Neural cell (in vitro differentiated cells): ENCODE measurements around the gene PRKAR1B. TPM values are rescaled to one million over a fixed set of nuclear protein-coding genes. Genes with fewer than 3 reads are reported as not detected.

Experiments
- H2AFZ ChIP-seq: fragments of 200-600, 300-800 bp; sonication (generic), shearing (Covaris generic); 2 replicates; pipeline ENCODE4 v1.6.0; 2014; ENCODE audit warnings: low read depth, mild to moderate bottlenecking, antibody characterized with exemption, low read length, moderate library complexity
- H3F3A ChIP-seq: fragments of 200-600 bp; shearing (Covaris generic); 2 replicates; pipeline ENCODE4 v1.6.1; 2016; ENCODE audit warnings: mild to moderate bottlenecking, moderate library complexity, mixed read lengths, antibody characterized with exemption, low read length; ENCODE audit not compliant: insufficient read depth, poor library complexity, severe bottlenecking
- H3K27ac ChIP-seq: fragments of 200-600, 300-800 bp; sonication (generic), shearing (Covaris generic); 2 replicates; pipeline ENCODE4 v1.5.1; 2014; ENCODE audit warnings: mild to moderate bottlenecking, low read length, moderate library complexity
- H3K27me3 ChIP-seq: fragments of 300-800, 200-600 bp; sonication (generic), shearing (Covaris generic); 2 replicates; pipeline ENCODE4 v1.6.0; 2014; ENCODE audit warnings: mild to moderate bottlenecking, low read depth, low read length, moderate library complexity; ENCODE audit not compliant: insufficient read depth
- H3K36me3 ChIP-seq: fragments of 300-800, 200-600 bp; sonication (generic), shearing (Covaris generic); 2 replicates; pipeline ENCODE4 v1.5.1; 2014; ENCODE audit warnings: mild to moderate bottlenecking, antibody characterized with exemption, low read length, moderate library complexity; ENCODE audit not compliant: insufficient read depth
- H3K4me2 ChIP-seq: fragments of 300-800, 200-600 bp; sonication (generic), shearing (Covaris generic); 2 replicates; pipeline ENCODE4 v1.6.0; 2014; ENCODE audit warnings: mild to moderate bottlenecking, low read length
- H3K4me3 ChIP-seq: fragments of 300-800, 200-600 bp; sonication (generic), shearing (Covaris generic); 2 replicates; pipeline ENCODE4 v1.5.1; 2014; ENCODE audit warnings: mild to moderate bottlenecking, low read length, moderate library complexity
- H3K79me2 ChIP-seq: fragments of 200-600 bp; shearing (Covaris generic); replicated peaks from 2 replicates; pipeline ENCODE4 v1.6.0; 2014; ENCODE audit warnings: mild to moderate bottlenecking, low read length, moderate library complexity; ENCODE audit not compliant: insufficient read depth
- H3K9ac ChIP-seq: fragments of 300-800, 200-600 bp; sonication (generic), shearing (Covaris generic); 2 replicates; pipeline ENCODE4 v1.6.1; 2016; ENCODE audit warnings: mild to moderate bottlenecking, low read length, mixed read lengths
- H3K9me2 ChIP-seq: fragments of 200-600 bp; shearing (Covaris generic); 2 replicates; pipeline ENCODE4 v1.6.1; 2016; ENCODE audit warnings: mild to moderate bottlenecking, low read length, mixed read lengths; ENCODE audit not compliant: insufficient read depth
- H3K9me3 ChIP-seq: fragments of 200-600, 300-800 bp; sonication (generic), shearing (Covaris generic); 2 replicates; pipeline ENCODE4 v1.6.1; 2016; ENCODE audit warnings: mild to moderate bottlenecking, mixed run types, low read length, moderate library complexity, mixed read lengths
- H4K20me1 ChIP-seq: fragments of 200-600 bp; shearing (Covaris generic); 2 replicates; pipeline ENCODE4 v1.6.1; 2016; ENCODE audit warnings: mild to moderate bottlenecking, mixed run types; ENCODE audit not compliant: insufficient read depth
- CTCF ChIP-seq: fragments of 450-650 bp; IDR thresholded peaks from 2 replicates; pipeline ENCODE4 v1.5.1; 2014; ENCODE audit warnings: antibody characterized with exemption, mild to moderate bottlenecking, moderate library complexity; ENCODE audit not compliant: poor library complexity, severe bottlenecking
- EP300 ChIP-seq: fragments of 450-650 bp; conservative IDR thresholded peaks from 2 replicates; pipeline ENCODE4 v1.6.1; 2014; ENCODE audit warnings: antibody characterized with exemption, mild to moderate bottlenecking, moderate library complexity; ENCODE audit not compliant: poor library complexity, severe bottlenecking
- EZH2 ChIP-seq: fragments of 200-600, 300-800 bp; shearing (Covaris generic), sonication (generic); IDR thresholded peaks from 2 replicates; pipeline ENCODE4 v1.6.1; 2014; ENCODE audit warnings: antibody characterized with exemption, low read length, borderline replicate concordance, mild to moderate bottlenecking; ENCODE audit not compliant: insufficient read depth, poor library complexity, severe bottlenecking
- MXI1 ChIP-seq: fragments of 450-650 bp; conservative IDR thresholded peaks from 2 replicates; pipeline ENCODE4 v1.6.1; 2014; ENCODE audit warnings: antibody characterized with exemption, mild to moderate bottlenecking; ENCODE audit not compliant: poor library complexity, severe bottlenecking
- POLR2AphosphoS5 ChIP-seq: IDR thresholded peaks from 2 replicates; pipeline ENCODE4 v1.6.1; 2012
- RAD21 ChIP-seq: fragments of 450-650 bp; conservative IDR thresholded peaks from 2 replicates; pipeline ENCODE4 v1.6.1; 2014; ENCODE audit warnings: antibody characterized with exemption, mild to moderate bottlenecking, moderate library complexity
- REST ChIP-seq: IDR thresholded peaks from 2 replicates; pipeline ENCODE4 v1.6.1; 2012; ENCODE audit warnings: borderline replicate concordance
- SMC3 ChIP-seq: fragments of 450-650 bp; conservative IDR thresholded peaks from 2 replicates; pipeline ENCODE4 v1.6.1; 2014; ENCODE audit warnings: antibody characterized with exemption, mild to moderate bottlenecking, moderate library complexity; ENCODE audit not compliant: poor library complexity
- TAF1 ChIP-seq: IDR thresholded peaks from 2 replicates; pipeline ENCODE4 v1.6.1; 2012; ENCODE audit warnings: low read depth
- polyA plus RNA-seq: library from polyadenylated mRNA; depleted of rRNA; stranded (reverse); fragments of >200 nt; gene quantifications from 2 replicates; pipeline ENCODE4 v1.2.3, GENCODE V29; 2014

PRKAR1B gene
- polyA plus RNA-seq, 1 donor from 2014 or later = 38.6 TPM

GRCh38 chr7:711922-712380 is 15.1 kb downstream of the PRKAR1B start:
- no peaks in the 10 kb centered on the region for H4K20me1 ChIP-seq
- TF ChIP-seq POLR2AphosphoS5 (no peak), TAF1 (no peak), RAD21 (no peak), EZH2 (no peak), CTCF (no peak), MXI1 (no peak), SMC3 (no peak), REST (no peak), EP300 (no peak)
- H3F3A ChIP-seq = no peaks in the 10 kb centered on the region
- H3K36me3 ChIP-seq = no peaks in the 10 kb centered on the region
- H3K9me3 ChIP-seq = no peaks in the 10 kb centered on the region
- no peaks in the 10 kb centered on the region for H3K9me2 ChIP-seq
- H3K4me3 ChIP-seq = peak overlapping the region; percentile 60
- no peaks in the 10 kb centered on the region for H3K79me2 ChIP-seq
- H2AFZ ChIP-seq = no peak overlapping the region
- no peaks in the 10 kb centered on the region for H3K27me3 ChIP-seq
- H3K27ac ChIP-seq = no peak overlapping the region
- no peak overlapping the region for H3K4me2 ChIP-seq
- peak overlapping the region; percentile 63 for H3K9ac ChIP-seq

DNA sequence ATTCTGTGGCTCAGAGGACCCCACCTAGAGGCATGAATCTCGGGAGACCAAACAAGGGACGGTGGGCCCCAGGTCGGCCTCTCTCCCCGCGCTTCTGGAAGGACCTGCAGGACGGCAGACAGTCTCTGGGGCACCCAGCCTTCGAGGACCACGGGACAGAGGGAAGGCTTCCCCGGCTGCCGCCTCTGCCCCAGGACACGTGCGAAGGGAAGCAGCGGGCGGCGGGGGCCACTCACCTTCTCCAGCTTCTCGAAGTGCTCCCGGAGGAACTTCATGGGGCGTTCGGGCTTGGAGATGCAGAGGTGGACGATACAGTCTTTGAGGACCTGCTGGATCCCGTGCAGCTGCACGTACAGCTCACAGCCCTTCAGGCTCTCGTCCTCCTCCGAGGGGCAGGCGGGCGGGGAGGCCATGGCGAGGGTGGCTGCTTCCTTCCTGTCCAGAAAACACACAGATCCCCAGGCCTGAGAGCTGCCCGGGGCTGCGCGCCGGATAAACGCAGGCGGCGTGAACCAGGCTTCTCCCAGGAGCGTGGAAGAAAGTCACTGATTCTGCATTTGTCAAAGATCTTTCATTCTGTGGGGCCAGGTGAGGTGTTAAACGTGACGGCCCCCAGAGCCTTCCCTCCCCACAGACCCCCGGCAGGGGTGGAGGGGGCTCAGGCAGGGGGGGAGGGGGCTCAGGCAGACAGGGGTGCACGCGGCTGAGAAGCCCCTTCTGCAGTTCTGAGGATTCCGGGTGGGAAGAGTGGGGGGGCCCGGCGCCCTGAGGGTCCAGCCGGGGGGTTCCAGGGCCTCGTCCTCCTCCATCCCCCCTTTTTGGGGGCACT is 15.8 kb downstream of the PRKAR1B start:
- H3K9ac ChIP-seq = peak overlapping the region; percentile 63
- H3K4me3 ChIP-seq = peak overlapping the region; percentile 60
- H2AFZ ChIP-seq = no peak overlapping the region
- no peaks in the 10 kb centered on the region for H3K79me2 ChIP-seq
- no peaks in the 10 kb centered on the region for H3K27me3 ChIP-seq
- TF ChIP-seq EZH2 (no peak), MXI1 (no peak), POLR2AphosphoS5 (no peak), RAD21 (no peak), TAF1 (no peak), REST (no peak), EP300 (no peak), SMC3 (no peak), CTCF (no peak)
- no peaks in the 10 kb centered on the region for H3F3A ChIP-seq
- H3K27ac ChIP-seq = no peak overlapping the region
- H3K9me2 ChIP-seq = no peaks in the 10 kb centered on the region
- no peak overlapping the region for H3K4me2 ChIP-seq
- no peaks in the 10 kb centered on the region for H4K20me1 ChIP-seq
- no peaks in the 10 kb centered on the region for H3K36me3 ChIP-seq
- H3K9me3 ChIP-seq = no peaks in the 10 kb centered on the region
